GM19468 (cell line): ENCODE data around the gene PML.
A peak's percentile ranks its signal among the peaks of the same experiment; 100 is the strongest.

Experiments
- ATAC-seq: cut with Tn5 transposase; IDR thresholded peaks from one replicate; pipeline ENCODE4 v1.9.1; 2021; ENCODE audit warnings: mild to moderate bottlenecking, moderate library complexity, moderate number of reproducible peaks; ENCODE audit not compliant: unreplicated experiment; ENCODE audit errors: extremely low read depth

PML gene

GRCh38 chr15:73983211-73983727 is 11.2 kb upstream of the PML start:
- ATAC-seq: no peak

DNA sequence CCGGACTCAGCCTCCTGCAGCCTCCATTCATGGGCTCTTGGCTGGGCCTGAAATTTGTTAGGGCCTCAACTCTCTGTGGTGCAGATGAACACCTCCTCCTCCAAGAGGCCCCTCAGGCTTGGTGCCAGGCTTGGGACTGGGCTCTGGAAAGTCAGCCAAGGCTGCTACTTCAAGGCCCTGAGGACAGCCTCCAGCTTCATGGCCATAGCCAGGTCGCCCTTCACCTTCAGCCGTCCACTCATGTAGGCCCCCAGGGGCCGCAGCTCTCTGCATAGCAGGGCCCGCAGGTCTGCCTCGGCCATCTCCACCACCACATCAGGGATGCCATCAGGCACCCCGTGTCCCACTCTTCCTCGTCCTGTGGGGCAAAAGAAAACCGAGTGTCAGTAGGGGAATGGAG is 10.7 kb upstream of the PML start:
- ATAC-seq: no peak

- ATAC-seq: no peak
Observed at GRCh38 chr15:73984208-73984979, 10.1 kb upstream of the PML start.

DNA sequence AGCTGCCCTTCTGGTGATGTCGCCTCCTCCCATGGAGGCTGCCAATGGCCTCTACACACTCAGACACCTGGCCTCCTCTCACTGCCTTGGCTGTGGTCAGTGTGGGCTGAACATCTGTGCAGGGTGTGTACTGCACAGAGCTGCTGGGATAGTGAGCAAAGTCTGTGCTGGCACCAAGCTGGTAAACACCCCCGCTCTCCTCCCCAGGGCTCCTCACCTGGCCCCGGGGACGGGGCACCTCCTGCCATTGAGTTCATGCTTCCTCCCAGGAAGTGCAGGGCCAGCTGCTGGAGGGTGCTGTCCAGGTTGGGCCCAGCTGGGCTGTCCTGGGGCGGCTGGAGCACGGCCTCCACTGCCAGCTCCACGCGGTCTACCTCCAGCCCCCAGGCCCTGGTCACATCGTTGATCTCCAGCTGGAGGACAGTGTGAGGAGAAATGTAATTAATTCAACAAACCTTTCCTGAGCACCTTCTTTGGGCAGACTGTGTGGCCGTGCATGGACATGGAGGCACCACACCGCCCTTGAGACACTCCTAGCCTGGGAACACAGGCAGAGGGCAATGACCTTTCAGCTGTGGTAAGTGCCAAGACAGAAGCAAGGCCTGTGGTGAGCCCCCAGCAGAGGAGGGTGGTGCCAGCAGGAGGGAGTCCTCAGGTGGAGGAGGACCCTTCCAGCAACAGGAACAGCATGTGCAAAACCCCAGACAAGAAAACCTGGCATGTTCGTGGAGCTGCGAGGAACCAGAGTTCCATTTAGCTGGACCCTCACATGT is 9.2 kb upstream of the PML start:
- ATAC-seq: no peak

- ATAC-seq: no peak
Observed at GRCh38 chr15:73986055-73986775, 8.3 kb upstream of the PML start.

DNA sequence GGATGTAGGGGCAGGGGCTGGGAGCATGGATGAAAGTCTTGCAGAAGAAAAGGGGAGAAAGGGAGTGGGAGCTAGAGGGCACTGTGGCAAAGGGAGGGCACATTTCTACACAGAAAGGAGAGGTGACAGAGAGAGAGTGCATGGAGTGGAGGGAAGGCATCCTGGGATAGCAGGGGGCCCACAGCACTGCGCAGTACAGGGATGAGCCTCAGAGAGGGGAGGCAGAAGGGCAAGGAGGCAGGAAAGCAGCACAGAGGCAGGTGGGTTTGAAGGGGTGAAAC is 7.8 kb upstream of the PML start:
- no peak for ATAC-seq

DNA sequence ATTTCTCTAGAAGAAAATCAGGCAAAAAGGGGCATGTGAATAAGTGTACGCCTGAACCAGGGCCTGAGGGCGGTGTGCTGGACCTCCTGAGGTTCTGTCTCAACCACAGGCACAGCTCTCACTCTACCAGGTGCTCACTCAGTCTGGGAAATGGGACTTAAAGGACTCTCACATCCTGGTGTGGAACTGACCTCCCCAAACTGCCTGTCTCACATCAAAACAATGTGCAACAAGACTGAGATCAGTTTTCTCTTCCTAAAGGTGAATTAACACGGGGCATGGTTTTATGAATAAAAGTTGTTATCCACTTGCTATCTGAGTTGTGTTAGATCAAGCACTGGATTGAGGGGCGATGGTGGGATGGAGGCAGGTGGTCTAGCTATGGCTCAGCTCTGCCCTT is 7.3 kb upstream of the PML start:
- ATAC-seq: no peak

DNA sequence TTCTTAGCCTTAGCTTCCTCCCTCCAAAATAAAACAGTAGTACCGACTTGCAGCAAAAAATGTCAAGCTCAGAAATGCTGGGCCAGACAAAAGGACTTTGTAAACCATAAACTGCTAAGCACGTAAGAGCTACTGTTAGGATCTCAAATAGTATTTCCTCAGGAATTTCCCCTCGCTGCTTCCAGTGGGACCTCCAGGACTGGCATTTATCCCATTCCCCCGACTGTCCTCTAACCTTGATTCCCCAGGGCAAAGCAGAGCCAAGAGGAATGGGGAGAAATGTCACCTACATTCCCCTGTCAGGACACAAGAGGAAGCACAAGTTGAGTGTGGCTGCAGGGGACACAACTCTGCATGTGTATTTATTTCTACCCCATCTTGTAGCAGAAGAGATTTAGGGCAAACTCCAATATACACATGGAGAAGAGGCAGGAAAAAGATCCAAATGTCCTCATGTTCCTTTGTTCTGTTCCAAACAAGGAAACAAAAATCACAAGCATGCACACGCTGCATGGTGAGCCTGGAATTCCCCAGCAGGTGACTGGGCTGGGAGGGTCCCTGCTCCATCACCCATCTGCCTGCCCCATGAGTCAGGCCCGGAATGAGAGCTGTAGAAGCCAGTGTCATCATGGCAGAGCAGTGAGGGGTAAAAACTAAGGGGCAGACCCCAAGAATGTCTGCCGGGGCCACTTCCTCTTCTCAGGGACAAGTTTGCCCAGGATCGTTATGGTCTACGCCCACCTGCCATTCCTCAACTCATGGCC is 6.7 kb upstream of the PML start:
- ATAC-seq: no peak

- no peak for ATAC-seq
Observed at GRCh38 chr15:73988445-73988969, 6.0 kb upstream of the PML start.

DNA sequence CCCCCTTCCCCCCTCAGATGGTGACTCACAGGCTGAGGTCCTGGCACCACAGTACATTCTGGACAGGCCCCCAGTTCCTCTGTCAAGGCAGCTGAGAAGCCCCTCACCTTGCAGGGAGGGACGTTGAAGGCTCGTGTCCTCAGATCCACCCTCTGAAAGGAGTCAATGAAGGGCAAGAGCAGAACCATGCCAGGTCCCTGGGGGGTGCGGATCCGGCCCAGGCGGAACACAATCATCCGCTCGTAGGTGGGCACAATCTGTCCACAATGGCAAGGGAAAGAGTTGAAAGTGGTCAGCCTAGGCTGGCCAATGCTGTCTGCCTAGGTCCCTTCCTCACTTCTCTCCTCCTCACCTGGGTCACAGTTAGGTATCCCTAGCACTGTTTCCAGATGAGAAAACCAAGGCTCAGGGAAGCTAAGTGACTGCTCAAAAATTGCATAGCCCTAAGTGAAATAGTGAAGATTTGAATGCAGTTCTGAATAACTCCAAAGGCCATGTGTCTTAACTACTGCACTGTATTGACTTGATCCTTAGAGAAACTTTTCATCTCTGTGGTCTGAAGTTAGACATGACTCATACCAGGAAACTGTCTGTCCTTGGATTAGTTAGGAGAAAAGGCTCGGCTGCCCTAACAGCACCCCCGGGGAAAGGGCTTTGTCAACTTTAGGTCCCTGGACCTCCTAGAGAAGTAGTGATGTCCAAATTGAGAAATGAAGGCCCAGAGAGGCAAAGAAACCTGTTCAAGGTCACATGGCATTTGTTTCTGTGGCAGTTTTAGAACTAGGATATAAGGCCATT is 5.3 kb upstream of the PML start:
- no peak for ATAC-seq

- no peak for ATAC-seq
Observed at GRCh38 chr15:73990250-73991005, 4.1 kb upstream of the PML start.

GRCh38 chr15:73991260-73991659 is 3.3 kb upstream of the PML start:
- ATAC-seq: no peak

DNA sequence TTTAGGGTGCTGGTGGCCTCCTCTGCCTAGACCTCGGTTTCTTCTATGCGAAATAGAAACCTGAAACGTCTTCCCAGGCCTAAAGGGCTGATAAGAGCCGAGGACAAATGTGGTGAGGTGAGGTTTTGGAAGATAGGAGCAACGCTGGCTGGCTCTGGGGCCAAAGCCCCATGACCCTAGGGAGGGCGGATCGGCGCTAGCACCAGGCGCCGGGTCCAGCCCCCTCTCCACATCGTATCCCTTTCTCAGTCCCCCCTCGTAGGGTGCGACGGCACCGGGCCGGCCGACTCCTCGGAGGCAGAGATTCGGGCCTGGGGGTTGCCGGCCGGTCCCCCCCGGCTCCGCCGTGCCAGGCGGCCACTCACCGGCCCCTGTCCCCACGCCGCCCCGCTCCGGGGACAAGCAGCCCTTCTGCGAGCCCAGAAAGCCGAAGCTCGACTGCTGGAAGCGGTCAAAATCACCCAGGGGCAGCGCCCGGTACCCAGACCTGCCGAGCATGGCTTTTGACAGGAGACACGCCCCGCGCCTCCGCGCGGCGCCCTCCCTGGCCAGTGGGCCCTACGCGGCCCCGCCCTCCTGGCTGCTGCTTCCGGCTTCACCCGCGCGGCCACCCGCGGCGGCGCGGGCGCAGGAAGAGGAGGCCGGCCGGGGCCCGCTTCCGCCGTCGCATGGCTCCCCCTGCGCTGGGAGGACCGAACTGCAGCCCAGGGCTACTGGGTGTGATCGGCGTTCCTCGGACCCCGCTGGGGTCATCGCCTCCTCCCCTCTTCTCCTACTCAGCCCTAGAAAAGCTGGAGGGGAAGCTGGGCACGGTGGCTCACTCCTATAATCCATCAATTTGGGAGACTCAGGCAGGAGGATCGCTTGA is 2.6 kb upstream of the PML start, which contains the start of gene STOML1:
TSS of gene STOML1 (minus strand) at position 570 of the 868 bp plus-strand sequence. CDS start at position 498, 72 bp downstream.
- peak; percentile 74 for ATAC-seq

DNA sequence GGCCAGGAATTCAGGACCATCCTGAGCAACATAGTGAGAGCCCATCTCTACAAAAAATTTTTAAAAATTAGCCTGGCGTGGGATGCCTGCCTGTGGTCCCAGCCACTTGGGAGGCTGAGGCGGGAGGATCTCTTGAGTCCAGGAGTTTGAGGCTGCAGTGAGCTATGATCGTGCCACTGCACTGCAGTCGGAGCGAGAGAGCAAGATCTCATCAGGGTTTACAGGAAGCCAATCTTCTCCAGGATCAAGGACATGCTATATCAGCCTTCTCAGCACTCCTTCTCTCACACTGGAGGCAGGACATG is 2.0 kb upstream of the PML start:
- no peak for ATAC-seq

- no peak for ATAC-seq
Observed at GRCh38 chr15:73993211-73993994, 1.1 kb upstream of the PML start.

GRCh38 chr15:73994912-73995622 is 551 bp downstream of the PML start:
- no peak for ATAC-seq
